GM21786 (cell line): Measurements from ENCODE around the gene NWD2.

Source experiments
- ATAC-seq: cut with Tn5 transposase; IDR thresholded peaks from one replicate; pipeline ENCODE4 v1.9.1; 2021; ENCODE audit not compliant: unreplicated experiment

Gene NWD2

DNA sequence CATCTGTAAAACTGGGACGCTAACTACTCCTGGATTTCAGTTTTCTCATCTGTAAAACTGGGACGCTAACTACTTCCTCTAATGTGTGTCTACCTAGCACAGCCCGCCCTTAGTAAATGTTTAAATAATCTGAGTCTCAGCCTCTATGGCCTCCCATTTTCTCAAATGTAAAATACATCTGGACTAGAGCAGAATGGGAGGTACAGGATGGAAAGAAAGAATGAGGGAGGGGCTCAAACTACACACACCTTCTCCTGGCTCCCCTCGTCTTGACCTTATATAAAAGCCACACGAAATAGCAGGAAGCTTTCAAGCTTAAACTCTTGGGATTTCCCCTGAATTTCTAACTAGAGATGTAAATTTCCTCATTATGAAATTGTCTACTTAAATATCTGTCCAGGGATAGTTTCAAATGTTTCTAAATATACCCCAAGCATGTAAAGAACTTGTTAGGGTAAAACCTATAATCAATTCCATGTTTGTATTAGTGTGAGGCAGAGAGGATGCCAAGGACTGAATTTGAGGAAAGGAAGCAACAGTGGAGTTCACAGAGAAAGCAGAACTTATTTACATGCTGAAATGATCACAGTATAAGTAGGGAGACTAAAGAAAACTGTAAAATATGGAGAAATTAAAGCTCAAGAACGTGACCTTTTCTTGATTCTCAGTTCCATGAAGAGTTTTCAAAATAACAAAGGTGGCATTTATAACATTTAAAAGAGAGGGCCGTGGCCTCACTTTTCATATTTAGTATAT is 220.0 kb downstream of the NWD2 start:
- no peak for ATAC-seq

GRCh38 chr4:37465296-37465695 is 220.8 kb downstream of the NWD2 start:
- ATAC-seq = no peak

- ATAC-seq = no peak
Observed at GRCh38 chr4:37465845-37466244, 221.3 kb downstream of the NWD2 start.

DNA sequence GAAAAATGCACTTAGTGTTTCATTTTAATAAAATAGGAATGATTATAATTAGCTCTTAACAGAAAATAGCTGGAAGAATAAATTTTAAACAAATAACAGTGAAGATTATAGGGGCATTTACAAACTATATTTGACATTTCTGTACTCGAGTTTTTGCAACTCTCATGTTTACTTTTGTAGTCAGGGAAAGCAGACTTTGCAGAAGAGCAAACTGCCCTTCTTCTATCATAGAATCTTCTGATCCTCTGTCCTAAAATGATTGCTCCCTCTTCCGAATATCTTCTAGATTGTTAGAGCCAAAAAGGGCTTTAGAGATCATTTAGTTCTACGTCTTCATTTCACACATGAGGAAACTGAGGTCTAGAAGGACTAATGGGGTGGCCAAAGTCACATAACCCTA is 222.7 kb downstream of the NWD2 start:
- ATAC-seq = no peak

GRCh38 chr4:37467824-37468223 is 223.3 kb downstream of the NWD2 start:
- no peak for ATAC-seq

DNA sequence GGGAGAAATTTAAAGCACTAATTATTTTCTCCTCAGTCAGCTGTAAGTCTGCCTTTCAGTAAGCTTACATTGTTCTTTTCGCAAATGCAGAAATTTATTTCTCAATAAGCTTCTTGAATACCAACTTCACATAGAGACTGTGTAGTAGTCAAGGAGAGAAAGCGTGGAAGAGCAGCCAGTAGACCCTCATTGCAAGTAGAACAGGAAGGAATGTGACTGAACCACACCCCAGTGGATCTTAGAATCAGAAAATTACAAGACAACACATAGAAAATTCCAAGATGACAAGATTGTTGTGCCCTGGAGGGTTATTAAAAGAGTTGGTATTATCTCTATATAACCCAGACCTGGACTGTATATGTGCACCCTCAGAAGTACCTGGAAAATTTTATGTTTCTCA is 224.7 kb downstream of the NWD2 start:
- no peak for ATAC-seq

DNA sequence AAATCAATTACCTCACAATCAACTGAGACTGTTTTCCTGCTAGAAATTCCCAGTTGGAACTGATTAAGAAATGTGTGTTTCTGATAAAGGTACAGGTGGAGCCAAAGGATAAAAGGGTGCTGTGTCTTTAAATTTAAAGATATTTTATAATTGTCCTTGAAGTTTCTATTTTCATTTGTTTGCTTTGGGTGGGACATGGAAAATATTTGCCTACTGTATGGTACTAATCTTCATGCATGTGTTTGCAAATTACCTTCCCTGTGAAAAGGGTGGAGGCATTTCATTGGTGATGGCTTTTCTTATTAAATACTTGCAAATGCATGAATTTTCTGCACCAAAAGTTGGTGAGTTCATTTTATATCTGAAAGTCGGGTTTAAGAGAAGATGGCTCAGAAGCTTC is 225.7 kb downstream of the NWD2 start:
- ATAC-seq = no peak

- no peak for ATAC-seq
Observed at GRCh38 chr4:37471093-37471492, 226.6 kb downstream of the NWD2 start.

DNA sequence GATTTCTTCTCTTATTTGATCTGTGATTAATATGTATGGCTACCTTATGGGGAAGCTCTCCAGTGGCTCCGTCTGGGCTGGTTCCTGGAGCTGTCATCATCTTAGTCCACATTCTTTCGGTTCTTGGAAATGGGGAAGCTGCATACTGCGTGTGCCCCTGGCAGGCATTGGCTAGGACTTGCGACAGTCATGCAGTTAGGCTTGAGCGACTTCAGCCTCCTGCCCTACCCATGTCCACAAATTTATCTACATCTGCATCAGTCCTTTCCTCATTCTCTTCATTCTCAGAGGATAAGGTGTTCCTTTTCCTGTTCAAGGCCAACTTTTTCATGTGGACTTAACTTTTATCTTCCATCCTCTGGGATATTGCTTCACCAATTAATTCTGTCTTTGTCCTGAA is 227.4 kb downstream of the NWD2 start:
- ATAC-seq = no peak

GRCh38 chr4:37473807-37474206 is 229.3 kb downstream of the NWD2 start:
- no peak for ATAC-seq

- ATAC-seq = no peak
Observed at GRCh38 chr4:37475087-37475486, 230.5 kb downstream of the NWD2 start.

GRCh38 chr4:37475776-37476175 is 231.2 kb downstream of the NWD2 start:
- ATAC-seq = no peak

GRCh38 chr4:37476256-37476655 is 231.7 kb downstream of the NWD2 start:
- no peak for ATAC-seq

GRCh38 chr4:37476691-37477090 is 232.1 kb downstream of the NWD2 start:
- no peak for ATAC-seq

DNA sequence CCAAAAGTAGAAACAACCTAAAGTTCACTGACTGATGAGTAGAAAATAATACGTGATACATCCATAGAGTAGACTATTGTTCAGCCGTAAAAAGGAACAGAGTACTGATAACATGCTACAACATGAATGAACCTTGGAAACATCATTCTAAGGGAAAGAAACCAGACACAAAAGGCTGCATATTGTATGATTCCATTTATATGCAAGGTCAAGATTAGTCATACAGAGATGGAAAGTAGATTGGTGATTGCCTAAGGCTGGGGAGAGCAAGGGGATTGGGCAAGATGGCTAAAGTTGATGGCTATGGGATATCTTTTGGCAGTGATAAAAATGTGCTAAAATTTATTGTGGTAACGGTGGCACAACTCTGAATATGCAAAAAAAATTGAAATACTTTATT is 232.6 kb downstream of the NWD2 start:
- no peak for ATAC-seq

DNA sequence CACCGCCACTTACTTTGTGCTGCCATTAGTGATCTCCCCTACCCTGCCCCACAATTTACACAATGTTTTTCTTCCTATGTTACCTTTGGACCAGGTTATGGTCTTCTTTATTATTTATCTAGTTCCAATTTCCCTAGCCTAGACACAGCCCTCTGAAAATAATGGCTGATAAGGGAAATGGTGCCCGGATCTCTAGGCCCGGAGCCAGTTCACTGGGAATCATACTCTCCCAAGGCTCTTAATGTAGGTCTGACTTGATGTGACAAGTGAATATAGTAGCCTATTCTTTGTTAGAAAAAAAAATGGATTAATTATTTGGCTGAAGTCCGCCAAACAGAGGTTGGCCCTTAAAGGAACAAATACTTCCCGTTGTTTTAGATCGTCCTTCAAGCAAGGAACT is 233.6 kb downstream of the NWD2 start:
- ATAC-seq = no peak

GRCh38 chr4:37480509-37480908 is 236.0 kb downstream of the NWD2 start:
- ATAC-seq = no peak

DNA sequence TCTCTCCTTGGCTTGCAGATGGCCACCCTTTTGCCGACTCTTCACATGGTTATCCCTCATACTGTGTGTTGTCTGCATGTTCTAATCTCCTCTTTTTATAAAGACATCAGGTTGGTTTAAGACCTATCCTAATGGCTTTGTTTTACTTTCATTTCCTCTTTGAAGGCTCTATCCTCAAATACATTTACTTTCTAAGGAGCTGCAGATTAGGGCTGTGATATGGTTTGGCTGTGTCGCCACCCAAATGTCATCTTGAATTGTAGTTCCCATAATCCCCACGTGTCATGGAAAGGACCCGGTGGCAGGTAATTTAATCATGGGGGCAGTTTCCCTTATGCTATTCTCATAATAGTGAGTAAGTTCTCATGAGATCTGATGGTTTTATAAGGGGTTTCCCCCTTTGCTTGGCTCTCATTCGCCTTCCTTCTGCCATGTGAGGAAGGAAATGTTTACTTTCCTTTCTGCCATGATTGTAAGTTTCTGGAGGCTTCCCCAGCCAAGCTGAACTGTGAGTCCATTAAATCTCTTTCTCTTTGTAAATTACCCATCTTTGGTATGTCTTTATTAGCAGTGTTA is 237.1 kb downstream of the NWD2 start:
- ATAC-seq = no peak

- ATAC-seq = no peak
Observed at GRCh38 chr4:37482236-37482913, 237.8 kb downstream of the NWD2 start.

DNA sequence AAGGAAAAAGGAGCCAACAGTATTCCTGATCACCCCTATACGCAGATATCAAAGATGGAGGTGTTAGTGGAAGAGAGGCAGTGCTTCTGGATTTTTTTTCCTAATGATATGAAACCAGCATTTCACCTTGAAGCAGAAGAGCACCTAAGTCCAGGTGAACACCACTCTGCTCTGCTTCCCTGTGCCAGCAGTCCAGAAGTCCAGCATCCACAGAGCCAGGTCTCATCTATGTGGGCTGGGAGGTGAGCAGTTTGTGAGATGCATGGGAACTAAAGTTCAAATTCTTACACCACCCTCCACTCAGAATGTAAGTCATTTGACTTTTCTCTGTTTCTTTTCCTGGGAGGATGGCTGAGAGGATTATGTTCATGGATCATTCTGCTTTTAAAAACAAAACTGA is 239.1 kb downstream of the NWD2 start:
- ATAC-seq = no peak

DNA sequence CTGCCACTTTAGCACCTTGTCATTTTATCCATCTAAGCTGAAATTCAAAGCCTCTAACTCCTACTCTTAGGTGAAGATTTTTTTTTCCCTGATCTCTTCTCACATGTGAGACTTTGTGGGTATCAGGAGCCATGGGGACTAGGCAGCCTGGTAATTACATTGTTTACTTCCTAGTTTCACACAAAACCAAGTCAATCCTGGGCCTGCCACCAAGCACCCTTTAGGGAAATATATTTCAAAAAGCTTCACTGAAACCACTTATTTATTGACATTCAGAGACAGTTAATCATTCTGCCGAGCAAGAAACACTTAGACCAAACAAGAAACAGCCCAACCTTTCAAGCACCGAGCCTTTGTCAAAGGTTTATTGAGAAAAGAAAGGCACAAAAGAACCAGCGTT is 241.6 kb downstream of the NWD2 start:
- ATAC-seq = no peak

DNA sequence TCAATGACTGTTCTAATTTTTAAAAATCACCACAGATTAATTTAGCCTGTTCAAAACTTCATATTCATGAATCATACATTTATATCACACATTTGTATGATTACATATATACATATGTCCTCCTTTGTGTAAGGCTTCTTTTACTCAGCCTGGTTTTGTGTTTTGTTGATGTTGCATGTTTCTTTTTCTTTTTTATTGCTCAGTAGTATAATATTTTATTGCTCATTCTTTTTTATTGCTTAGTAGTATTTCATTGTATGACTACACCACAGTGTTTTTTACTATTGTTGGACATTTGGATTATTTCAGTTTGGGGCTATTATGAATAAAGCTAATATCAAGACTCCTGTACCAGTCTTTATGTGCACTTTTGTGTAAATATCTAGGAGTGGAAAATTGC is 243.1 kb downstream of the NWD2 start:
- no peak for ATAC-seq
